Measurements from ENCODE around the gene LCMT1.
"Not testable (repeated sequence)": the region's sequence is repeated elsewhere in the genome, so short reads cannot be mapped to it uniquely, and the experiment has no call there.

Gene LCMT1

GRCh38 chr16:25111403-25112166, at the start of gene LCMT1:
Gene LCMT1, plus strand, starts transcription at chr16:25111742. Its CDS starts 142 bp downstream, at chr16:25111884.
- ATAC-seq (peak; percentile 84), DNase-seq (peak; percentile 89)

- ATAC-seq (no peak), DNase-seq (peak; percentile 36)
These were observed 48.4 kb upstream of the LCMT1 start for GRCh38 chr16:25063102-25063501.

GRCh38 chr16:25063865-25064264, 47.7 kb upstream of the LCMT1 start:
- no peak for ATAC-seq
- no peak for DNase-seq

GRCh38 chr16:25064281-25064680, 47.3 kb upstream of the LCMT1 start:
- DNase-seq, ATAC-seq: not testable (repeated sequence)

- ATAC-seq (no peak), DNase-seq (no peak)
These were observed 46.6 kb upstream of the LCMT1 start for GRCh38 chr16:25064937-25065336.

GRCh38 chr16:25065899-25066298, 45.6 kb upstream of the LCMT1 start:
- ATAC-seq: no peak

GRCh38 chr16:25066426-25066746, 45.2 kb upstream of the LCMT1 start:
- ATAC-seq: no peak
- no peak for DNase-seq

More at GRCh38 chr16:25065899-25066298, 45.6 kb upstream of the LCMT1 start:
- no peak for DNase-seq

- DNase-seq (peak; percentile 88), ATAC-seq (peak; percentile 93)
These were observed 44.6 kb upstream of the LCMT1 start for GRCh38 chr16:25066747-25067631.

- ATAC-seq (no peak), DNase-seq (no peak)
These were observed 37.7 kb upstream of the LCMT1 start for GRCh38 chr16:25073854-25074253.

GRCh38 chr16:25078386-25078978, 33.1 kb upstream of the LCMT1 start:
- ATAC-seq: no peak
- DNase-seq: no peak

- DNase-seq (no peak), ATAC-seq (no peak)
These were observed 31.7 kb upstream of the LCMT1 start for GRCh38 chr16:25079637-25080378.

- ATAC-seq (no peak), DNase-seq (no peak)
These were observed 31.0 kb upstream of the LCMT1 start for GRCh38 chr16:25080420-25081131.

- ATAC-seq (no peak), DNase-seq (no peak)
These were observed 29.8 kb upstream of the LCMT1 start for GRCh38 chr16:25081702-25082101.

GRCh38 chr16:25083065-25083464, 28.5 kb upstream of the LCMT1 start:
- no peak for ATAC-seq
- no peak for DNase-seq

GRCh38 chr16:25083701-25084100, 27.8 kb upstream of the LCMT1 start:
- no peak for ATAC-seq
- no peak for DNase-seq

- no peak for DNase-seq
- no peak for ATAC-seq
These were observed 26.7 kb upstream of the LCMT1 start for GRCh38 chr16:25084797-25085196.

GRCh38 chr16:25087761-25088160, 23.8 kb upstream of the LCMT1 start:
- ATAC-seq: no peak

GRCh38 chr16:25089351-25089750, 22.2 kb upstream of the LCMT1 start:
- ATAC-seq (no peak), DNase-seq (no peak)

More at GRCh38 chr16:25087761-25088160, 23.8 kb upstream of the LCMT1 start:
- no peak for DNase-seq

GRCh38 chr16:25092441-25092840, 19.1 kb upstream of the LCMT1 start:
- no peak for DNase-seq
- no peak for ATAC-seq

- ATAC-seq (peak; percentile 73), DNase-seq (no peak)
These were observed 18.1 kb upstream of the LCMT1 start for GRCh38 chr16:25093208-25094061.

GRCh38 chr16:25094596-25094995, 16.9 kb upstream of the LCMT1 start:
- ATAC-seq: no peak
- no peak for DNase-seq

Data from stimulated activated naive CD8-positive, alpha-beta T cell treated with anti-CD3 and anti-CD28 coated beads, Interleukin-15, Interleukin-2, amounts not matched to agents 100 U/mL and 50 U/mL, for 24 hours (primary cell).